Measurements from ENCODE around the gene PPP1R12A.

- TF ChIP-seq, protein P1, sequence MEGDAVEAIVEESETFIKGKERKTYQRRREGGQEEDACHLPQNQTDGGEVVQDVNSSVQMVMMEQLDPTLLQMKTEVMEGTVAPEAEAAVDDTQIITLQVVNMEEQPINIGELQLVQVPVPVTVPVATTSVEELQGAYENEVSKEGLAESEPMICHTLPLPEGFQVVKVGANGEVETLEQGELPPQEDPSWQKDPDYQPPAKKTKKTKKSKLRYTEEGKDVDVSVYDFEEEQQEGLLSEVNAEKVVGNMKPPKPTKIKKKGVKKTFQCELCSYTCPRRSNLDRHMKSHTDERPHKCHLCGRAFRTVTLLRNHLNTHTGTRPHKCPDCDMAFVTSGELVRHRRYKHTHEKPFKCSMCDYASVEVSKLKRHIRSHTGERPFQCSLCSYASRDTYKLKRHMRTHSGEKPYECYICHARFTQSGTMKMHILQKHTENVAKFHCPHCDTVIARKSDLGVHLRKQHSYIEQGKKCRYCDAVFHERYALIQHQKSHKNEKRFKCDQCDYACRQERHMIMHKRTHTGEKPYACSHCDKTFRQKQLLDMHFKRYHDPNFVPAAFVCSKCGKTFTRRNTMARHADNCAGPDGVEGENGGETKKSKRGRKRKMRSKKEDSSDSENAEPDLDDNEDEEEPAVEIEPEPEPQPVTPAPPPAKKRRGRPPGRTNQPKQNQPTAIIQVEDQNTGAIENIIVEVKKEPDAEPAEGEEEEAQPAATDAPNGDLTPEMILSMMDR (IDR thresholded peaks at IDR 0.05; ENCODE audit: low read depth, low read length): no peak
- TF ChIP-seq EZH2phosphoT487 (IDR thresholded peaks at IDR 0.05; ENCODE audit: low read depth): no peak
Observed at GRCh38 chr12:79959484-79959883, 24.6 kb upstream of the PPP1R12A start.
